ENCODE measurements around the gene MMP1. TPM values are rescaled to one million over a fixed set of nuclear protein-coding genes. Genes with fewer than 3 reads are reported as not detected.
"Not testable (repeated sequence)": the region's sequence is repeated elsewhere in the genome, so short reads cannot be mapped to it uniquely, and the experiment has no call there.

MMP1 gene
- total RNA-seq, 1 donor from 2014 or later, result 3.7 TPM

DNA sequence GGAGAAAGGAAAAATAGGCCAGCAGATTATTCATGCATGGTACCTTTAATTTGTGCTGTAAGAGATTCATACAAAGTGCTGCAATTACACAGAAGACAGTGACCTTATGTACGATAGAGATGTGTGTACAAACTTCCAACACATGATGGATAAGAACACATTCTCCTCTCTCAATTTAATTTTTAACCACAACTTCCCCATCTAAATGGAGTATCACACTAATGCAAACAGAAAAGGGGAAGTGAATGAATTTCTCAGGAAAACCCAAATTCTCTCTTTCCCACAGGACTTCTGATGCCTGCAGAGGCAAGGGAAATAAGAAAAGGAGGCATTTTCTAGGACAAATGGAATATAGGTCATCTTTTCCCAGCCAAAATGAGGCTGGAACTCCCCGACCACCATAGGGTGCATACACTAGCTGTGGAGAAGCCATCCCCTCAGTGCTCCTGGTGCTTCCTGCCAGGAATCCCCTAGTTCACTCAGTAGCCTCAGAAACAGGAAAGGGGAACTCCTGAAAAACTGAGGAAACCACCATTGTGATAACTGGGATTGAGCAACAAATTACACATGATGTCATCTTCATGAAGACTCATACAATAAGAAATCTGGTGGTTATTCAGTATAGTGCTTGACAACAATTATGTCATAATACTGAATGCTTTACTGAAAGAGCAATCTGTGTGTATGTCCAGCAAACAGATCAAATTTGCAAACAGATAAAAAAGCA is 40.0 kb downstream of the MMP1 start:
- peak; percentile 62 for DNase-seq (ENCODE audit: low read depth)
- H3K27me3 ChIP-seq (ENCODE audit: control insufficient read depth, insufficient read depth, low read length), result no peaks in the 10 kb centered on the region
- TF ChIP-seq, protein P1, sequence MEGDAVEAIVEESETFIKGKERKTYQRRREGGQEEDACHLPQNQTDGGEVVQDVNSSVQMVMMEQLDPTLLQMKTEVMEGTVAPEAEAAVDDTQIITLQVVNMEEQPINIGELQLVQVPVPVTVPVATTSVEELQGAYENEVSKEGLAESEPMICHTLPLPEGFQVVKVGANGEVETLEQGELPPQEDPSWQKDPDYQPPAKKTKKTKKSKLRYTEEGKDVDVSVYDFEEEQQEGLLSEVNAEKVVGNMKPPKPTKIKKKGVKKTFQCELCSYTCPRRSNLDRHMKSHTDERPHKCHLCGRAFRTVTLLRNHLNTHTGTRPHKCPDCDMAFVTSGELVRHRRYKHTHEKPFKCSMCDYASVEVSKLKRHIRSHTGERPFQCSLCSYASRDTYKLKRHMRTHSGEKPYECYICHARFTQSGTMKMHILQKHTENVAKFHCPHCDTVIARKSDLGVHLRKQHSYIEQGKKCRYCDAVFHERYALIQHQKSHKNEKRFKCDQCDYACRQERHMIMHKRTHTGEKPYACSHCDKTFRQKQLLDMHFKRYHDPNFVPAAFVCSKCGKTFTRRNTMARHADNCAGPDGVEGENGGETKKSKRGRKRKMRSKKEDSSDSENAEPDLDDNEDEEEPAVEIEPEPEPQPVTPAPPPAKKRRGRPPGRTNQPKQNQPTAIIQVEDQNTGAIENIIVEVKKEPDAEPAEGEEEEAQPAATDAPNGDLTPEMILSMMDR (IDR thresholded peaks at IDR 0.05; ENCODE audit: insufficient read depth, low read length, poor library complexity, severe bottlenecking), result no peak
- no peaks in the 10 kb centered on the region for H3K36me3 ChIP-seq (ENCODE audit: control insufficient read depth, insufficient read depth, low read length)
- H3K4me3 ChIP-seq (ENCODE audit: low read depth, low read length), result no peak overlapping the region

DNA sequence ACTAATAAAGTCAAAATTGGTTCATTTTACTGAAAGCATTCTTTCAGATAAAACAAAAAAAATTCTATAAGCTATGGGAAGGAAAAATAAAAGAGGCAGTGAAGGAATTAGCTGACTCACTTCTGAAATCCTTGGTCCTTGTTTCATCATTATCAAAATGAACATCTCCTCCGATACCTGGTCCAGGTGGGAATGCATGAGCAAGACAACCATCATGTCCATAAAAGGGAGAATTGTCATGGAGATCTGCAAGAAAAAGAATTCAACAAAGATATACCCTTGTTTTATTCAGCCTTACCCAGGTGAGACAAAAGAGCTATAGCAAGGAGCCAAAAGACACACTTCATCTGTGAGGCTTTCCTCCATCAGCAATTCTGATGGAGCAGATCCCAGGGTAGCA is 44.7 kb downstream of the MMP1 start:
- Histone ChIP-seq H3K36me3 (ENCODE audit: control insufficient read depth, insufficient read depth, low read length) (no peaks in the 10 kb centered on the region), H3K4me3 (ENCODE audit: low read depth, low read length) (no peak overlapping the region), H3K27me3 (ENCODE audit: control insufficient read depth, insufficient read depth, low read length) (no peaks in the 10 kb centered on the region)
- DNase-seq (ENCODE audit: low read depth), result no peak
- TF ChIP-seq, protein P1 (IDR thresholded peaks at IDR 0.05; ENCODE audit: insufficient read depth, low read length, poor library complexity, severe bottlenecking), result no peak

DNA sequence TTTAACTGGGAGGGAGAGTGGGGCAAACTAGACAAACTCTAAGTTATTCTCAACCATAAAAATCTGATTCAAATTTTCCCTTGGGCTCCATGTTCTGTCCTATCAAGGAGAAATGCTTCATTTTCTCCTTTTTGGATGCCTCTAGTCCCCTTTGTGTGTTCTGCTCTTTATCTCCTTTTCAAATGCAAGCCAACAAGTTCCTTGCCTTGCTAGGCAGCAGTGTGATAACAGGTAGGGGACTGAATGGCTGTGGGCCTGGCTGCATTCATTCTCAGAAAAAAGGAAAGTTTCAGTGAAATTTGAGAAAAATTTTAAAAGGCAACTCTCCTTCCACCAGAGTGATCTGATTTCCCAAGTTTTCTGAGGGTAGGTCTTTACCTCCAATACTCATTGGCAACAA is 46.3 kb downstream of the MMP1 start:
- H3K36me3 ChIP-seq (ENCODE audit: control insufficient read depth, insufficient read depth, low read length), result no peaks in the 10 kb centered on the region
- TF ChIP-seq, protein P1 (IDR thresholded peaks at IDR 0.05; ENCODE audit: insufficient read depth, low read length, poor library complexity, severe bottlenecking), result no peak
- no peaks in the 10 kb centered on the region for H3K27me3 ChIP-seq (ENCODE audit: control insufficient read depth, insufficient read depth, low read length)
- no peak overlapping the region for H3K4me3 ChIP-seq (ENCODE audit: low read depth, low read length)
- no peak for DNase-seq (ENCODE audit: low read depth)

DNA sequence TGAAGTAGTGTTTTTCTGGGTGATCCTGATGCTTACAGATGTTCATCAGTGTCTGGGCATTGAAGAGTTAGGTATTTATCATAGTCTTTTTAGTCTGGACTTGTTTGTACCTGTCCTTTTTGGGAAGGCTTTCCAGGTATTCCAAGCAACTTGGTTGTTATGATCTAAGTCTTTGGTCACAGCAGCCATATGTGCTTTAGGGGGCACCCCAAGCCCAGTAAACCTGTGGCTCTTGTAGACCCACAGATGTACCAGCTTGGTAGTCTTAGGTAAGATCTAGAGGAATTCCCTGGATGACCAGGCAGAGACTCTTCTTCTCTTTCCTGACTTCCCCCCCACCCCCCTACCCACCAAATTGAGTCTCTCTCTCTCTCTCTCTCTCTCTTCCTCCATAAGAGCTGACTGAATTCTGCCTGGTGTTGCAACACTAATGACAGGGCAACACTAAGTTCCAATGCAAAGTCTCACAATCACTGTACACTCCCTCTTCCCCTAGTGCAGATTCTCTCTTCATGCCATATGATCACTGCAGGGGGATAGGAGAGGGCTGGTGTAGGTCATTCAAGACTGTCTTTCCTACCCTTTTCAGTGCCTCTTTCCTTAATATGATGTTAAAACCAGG is 48.7 kb downstream of the MMP1 start:
- no peaks in the 10 kb centered on the region for H3K27me3 ChIP-seq (ENCODE audit: control insufficient read depth, insufficient read depth, low read length)
- no peak overlapping the region for H3K4me3 ChIP-seq (ENCODE audit: low read depth, low read length)
- H3K36me3 ChIP-seq (ENCODE audit: control insufficient read depth, insufficient read depth, low read length), result no peaks in the 10 kb centered on the region
- TF ChIP-seq, protein P1 (IDR thresholded peaks at IDR 0.05; ENCODE audit: insufficient read depth, low read length, poor library complexity, severe bottlenecking), result no peak
- DNase-seq (ENCODE audit: low read depth), result no peak

DNA sequence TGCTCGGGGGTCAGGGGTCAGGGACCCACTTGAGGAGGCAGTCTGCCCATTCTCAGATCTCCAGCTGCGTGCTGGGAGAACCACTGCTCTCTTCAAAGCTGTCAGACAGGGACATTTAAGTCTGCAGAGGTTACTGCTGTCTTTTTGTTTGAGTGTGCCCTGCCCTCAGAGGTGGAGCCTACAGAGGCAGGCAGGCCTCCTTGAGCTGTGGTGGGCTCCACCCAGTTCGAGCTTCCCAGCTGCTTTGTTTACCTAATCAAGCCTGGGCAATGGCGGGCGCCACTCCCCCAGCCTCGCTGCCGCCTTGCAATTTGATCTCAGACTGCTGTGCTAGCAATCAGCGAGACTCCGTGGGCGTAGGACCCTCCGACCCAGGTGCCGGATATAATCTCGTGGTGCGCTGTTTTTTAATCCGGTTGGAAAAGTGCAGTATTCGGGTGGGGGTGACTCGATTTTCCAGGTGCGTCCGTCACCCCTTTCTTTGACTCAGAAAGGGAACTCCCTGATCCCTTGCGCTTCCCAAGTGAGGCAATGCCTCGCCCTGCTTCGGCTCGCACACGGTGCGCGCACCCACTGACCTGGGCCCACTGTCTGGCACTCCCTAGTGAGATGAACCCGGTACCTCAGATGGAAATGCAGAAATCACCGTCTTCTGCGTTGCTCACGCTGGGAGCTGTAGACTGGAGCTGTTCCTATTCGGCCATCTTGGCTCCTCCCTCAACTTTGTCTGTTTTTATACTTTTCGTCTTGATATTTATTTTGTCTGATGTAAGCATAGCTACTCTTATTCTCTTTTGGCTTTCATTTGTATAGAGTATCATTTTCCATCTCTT is 51.0 kb downstream of the MMP1 start:
- not testable (repeated sequence) for H3K4me3 ChIP-seq (ENCODE audit: low read depth, low read length); DNase-seq (ENCODE audit: low read depth); H3K36me3 ChIP-seq (ENCODE audit: control insufficient read depth, insufficient read depth, low read length); H3K27me3 ChIP-seq (ENCODE audit: control insufficient read depth, insufficient read depth, low read length)

Other genes starting within 250 kb of the MMP1 start
- not detected in 2 replicates for gene MMP20, start 172.8 kb downstream of the MMP1 start, total RNA-seq
- not detected in 2 replicates for gene MMP27, start 92.4 kb downstream of the MMP1 start, total RNA-seq
- not detected in 2 replicates for gene MMP8, start 73.2 kb downstream of the MMP1 start, total RNA-seq
- gene MMP10, start 17.5 kb downstream of the MMP1 start, total RNA-seq, result 4.8 and 8.7 TPM in 2 replicates
- gene MMP3, start 45.4 kb upstream of the MMP1 start, total RNA-seq, result not detected in 2 replicates
- gene MMP12, start 76.8 kb upstream of the MMP1 start, total RNA-seq, result 0.07 TPM in 1 of 2 replicates, not detected in the other
- 0.13 TPM in 1 of 2 replicates, not detected in the other for gene MMP13, start 157.6 kb upstream of the MMP1 start, total RNA-seq

Data from kidney epithelial cell (primary cell).